Suprapubic skin (tissue), 3 donors: ENCODE measurements around the gene SHISA7.

ENCODE experiments used
- POLR2A ChIP-seq, 2 donors: fragments of 450-650 bp; IDR thresholded peaks; one replicate each; pipeline ENCODE4 v1.6.1; 2017; ENCODE audit warnings: antibody characterized with exemption in 2 of 2, mild to moderate bottlenecking in 2 of 2, moderate library complexity in 2 of 2
- TF ChIP-seq, protein P1 (sequence below), 2 donors: fragments of 200-600 bp in 1 of 2; fragments of 450-650 bp in 1 of 2; sonication (generic) in 1 of 2; IDR thresholded peaks; one replicate each; pipeline ENCODE4 v1.5.1; 2016 to 2019; ENCODE audit warnings: antibody characterized with exemption in 2 of 2, mild to moderate bottlenecking in 1 of 2, moderate library complexity in 1 of 2

DNA sequence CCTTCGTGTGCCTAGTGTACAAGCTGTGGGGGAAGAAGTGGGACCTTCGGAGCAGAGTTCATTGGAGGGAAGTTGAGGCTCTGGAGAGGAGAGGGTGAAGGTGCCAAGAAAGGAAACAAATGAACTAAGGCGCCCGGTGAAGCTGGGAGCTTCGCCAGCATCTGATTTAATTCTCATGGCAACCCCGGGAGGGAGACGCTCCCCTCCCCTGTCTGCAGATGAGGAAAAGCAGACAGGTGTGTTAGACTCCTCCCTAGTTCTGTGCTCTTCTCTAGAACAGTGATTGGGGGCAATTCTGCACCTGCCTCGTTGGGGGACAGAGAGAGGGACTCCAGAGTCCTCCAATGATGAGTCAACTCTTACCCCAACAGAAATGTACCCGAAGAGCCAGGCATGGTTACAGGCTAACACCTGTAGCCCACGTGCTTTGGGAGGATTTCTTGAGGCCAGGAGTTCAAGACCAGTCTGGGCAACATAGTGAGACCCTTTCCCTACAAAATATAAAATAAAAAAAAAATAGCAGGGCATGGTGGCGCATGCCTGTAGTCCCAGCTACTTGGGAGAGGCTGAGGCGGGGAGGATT is 49.4 kb upstream of the SHISA7 start:
- TF ChIP-seq, protein P1, sequence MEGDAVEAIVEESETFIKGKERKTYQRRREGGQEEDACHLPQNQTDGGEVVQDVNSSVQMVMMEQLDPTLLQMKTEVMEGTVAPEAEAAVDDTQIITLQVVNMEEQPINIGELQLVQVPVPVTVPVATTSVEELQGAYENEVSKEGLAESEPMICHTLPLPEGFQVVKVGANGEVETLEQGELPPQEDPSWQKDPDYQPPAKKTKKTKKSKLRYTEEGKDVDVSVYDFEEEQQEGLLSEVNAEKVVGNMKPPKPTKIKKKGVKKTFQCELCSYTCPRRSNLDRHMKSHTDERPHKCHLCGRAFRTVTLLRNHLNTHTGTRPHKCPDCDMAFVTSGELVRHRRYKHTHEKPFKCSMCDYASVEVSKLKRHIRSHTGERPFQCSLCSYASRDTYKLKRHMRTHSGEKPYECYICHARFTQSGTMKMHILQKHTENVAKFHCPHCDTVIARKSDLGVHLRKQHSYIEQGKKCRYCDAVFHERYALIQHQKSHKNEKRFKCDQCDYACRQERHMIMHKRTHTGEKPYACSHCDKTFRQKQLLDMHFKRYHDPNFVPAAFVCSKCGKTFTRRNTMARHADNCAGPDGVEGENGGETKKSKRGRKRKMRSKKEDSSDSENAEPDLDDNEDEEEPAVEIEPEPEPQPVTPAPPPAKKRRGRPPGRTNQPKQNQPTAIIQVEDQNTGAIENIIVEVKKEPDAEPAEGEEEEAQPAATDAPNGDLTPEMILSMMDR (IDR thresholded peaks at IDR 0.05) = no peak
- TF ChIP-seq POLR2A (IDR thresholded peaks at IDR 0.05) = no peak
